ENCODE data around the gene AMZ2.
"Not testable (repeated sequence)": the region's sequence is repeated elsewhere in the genome, so short reads cannot be mapped to it uniquely, and the experiment has no call there.

AMZ2 gene

GRCh38 chr17:68220786-68221185 lies 27.1 kb upstream of the AMZ2 start:
- not testable (repeated sequence) for DNase-seq

DNA sequence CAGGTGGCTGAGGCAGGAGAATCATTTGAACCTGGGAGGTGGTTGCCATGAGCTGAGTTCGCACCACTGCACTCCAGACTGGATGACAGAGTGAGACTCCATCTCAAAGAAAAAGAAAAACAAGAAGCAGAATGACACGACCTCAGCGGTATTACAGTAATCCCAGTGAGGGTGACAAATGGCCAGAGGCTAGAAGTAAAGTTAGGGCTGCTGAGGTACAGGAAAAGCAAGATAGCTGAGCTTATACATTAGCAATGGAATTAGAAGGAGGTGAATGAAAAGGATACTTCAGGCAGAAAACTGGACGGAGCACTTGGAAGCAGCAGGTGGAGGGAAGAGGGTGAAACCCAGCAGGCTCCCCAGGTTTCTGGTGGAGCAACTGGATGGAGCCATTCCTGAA lies 26.1 kb upstream of the AMZ2 start:
- DNase-seq, result no peak

- DNase-seq, result peak in 1 of 2 donors; percentile 68
Measured at GRCh38 chr17:68222606-68223005, 25.2 kb upstream of the AMZ2 start.

DNA sequence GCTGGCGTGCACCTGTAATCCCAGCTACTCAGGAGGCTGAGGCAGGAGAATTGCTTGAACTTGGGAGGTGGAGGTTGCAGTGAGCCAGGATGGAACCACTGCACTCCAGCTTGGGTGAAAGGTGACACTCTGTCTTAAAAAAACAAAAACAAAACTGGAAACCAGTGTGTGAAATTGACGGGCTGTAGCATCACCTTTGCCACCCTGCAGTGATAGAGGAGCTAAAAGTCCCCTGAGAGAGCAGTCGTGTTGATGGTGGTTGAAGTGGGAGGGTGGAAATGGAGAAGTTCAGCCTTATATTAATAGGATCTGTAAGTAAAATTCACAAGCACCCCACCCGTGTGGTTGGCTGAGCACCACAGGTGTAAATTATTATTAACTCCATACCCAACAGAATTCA lies 22.8 kb upstream of the AMZ2 start:
- DNase-seq, result not testable (repeated sequence)

DNA sequence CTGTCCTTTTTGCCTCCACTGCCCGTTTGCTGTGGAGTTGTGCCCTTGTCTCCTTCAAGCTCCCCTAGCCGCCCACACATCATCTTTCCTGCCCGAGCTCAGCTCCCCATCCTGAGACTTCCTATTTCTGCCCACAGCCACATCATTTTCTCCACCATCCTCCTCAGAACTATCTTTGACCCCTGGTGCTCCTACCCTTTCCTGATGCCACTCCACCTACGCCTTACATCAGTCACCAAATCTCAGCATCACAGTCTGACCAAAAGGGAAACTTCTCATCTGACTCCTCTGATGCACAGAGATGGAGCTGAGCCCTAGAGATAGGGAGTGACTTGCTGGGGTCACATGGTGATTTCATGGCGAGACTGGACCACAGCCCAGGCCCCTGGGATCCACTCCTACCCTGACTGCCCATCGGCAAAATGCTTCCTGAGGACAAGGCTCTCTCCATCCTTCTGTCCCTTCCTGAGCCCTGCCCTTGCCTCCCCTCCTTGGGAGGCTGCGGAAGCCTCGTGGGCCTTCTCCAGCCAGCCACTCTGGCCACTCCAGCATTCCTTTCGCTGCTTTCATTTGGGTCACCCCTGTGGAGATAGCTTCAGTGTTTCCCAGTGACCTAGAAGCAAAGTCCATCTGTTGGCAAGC lies 19.7 kb upstream of the AMZ2 start:
- peak; percentile 83 to 88 for DNase-seq

DNA sequence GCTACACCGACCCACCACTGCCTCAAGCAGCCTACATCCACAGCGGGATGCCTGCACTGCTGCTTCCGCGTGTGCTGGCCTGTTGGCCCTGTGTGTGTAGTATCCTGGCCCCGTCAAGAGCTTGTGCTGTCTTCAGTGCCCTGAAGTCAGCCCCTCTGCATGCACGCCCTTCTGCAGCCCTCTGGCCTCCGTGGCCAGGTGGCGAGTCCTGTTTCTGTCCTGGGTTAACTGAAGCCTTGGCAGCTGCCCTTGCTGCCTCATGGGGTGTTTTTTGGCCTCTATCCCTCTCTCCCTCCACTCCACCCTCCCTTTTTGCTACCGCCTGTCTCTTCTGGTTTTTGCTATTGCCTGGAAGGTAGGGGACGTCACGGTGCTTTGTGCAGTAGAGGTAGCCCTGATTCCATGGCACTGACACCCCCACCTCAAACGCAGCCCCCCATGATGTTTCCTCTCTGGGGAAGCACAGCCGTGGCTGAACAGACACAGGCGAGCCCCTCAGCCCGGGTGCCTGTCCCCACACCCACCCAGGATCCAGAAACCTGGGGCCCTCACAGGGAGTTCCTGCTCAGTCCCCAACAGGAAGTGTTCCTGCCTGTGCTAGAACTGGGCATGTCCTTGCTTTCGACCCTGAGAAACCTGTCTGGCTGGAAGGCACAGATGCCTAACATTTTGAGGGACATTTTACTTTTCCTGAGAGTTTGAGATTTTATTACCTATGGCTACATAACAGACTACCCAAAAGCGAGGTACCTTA lies 18.8 kb upstream of the AMZ2 start:
- DNase-seq, result no peak

DNA sequence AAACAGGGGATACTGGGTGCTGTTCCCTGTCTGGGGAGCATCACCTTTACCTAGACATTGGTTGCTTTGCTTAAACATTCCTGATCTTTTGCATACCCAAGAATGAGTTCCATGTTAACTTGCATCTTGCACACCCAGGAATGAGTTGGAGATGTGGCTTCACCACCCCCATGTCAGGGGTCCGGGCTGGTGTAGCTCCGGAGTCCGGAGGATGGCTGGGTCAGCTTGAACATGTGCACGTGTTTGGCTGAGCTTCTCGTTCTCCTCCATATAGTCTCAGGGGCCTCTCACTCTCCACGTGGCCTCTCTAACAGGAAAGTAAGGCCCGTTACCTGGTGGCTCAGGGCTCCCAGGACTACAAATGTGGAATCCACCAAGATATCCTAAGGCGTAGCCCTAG lies 18.2 kb upstream of the AMZ2 start:
- DNase-seq, result no peak

GRCh38 chr17:68231131-68231530 lies 16.7 kb upstream of the AMZ2 start:
- DNase-seq, result not testable (repeated sequence)

DNA sequence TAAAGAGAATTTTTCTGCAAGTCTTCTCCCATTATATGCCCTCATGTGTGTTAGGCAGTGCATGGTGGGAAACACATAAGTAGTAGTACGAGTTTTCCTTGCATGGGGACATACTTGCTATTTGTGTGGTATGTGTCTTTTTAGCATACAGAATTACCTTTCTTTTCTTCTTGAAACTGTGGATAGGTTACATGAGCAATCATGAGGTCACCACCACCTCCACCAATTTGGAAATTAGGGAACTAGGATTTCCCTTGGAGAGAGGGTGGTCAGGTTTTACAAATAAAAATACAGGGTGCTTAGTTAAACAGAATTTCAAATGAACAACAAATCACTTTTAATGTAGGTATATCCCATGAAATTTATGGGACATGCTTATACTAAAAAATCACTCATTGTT lies 16.3 kb upstream of the AMZ2 start:
- DNase-seq, result peak in 1 of 2 donors; percentile 48

- peak; percentile 61 to 84 for DNase-seq
Measured at GRCh38 chr17:68232741-68233140, 15.1 kb upstream of the AMZ2 start.

DNA sequence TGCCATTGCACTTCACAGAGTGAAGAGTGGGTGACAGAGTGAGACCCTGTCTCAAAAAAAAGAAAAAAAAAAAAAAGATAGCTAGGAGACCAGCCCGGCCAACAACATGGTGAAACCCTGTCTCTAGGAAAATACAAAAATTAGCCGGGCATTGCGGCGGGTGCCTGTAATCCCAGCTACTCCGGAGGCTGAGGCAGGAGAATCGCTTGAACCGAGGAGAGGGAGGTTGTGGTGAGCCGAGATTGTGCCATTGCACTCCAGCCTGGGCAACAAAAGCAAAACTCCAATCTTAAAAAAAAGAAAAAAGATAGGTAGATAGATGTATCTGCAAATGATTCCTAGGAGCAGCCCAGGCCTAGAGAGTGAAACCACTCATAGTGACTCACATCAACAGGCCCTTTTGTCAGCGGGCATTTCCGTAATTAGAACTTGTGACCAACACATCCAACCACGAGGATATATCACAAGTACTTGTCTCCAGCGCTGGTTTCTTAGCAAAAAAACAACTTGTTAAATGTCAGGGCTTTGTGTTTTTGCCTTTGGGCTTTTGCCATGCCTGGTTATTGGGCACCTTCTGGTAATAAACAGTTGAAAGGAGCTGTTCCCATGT lies 13.0 kb upstream of the AMZ2 start:
- peak; percentile 92 to 95 for DNase-seq

GRCh38 chr17:68235336-68235791 lies 12.5 kb upstream of the AMZ2 start:
- DNase-seq, result not testable (repeated sequence)

DNA sequence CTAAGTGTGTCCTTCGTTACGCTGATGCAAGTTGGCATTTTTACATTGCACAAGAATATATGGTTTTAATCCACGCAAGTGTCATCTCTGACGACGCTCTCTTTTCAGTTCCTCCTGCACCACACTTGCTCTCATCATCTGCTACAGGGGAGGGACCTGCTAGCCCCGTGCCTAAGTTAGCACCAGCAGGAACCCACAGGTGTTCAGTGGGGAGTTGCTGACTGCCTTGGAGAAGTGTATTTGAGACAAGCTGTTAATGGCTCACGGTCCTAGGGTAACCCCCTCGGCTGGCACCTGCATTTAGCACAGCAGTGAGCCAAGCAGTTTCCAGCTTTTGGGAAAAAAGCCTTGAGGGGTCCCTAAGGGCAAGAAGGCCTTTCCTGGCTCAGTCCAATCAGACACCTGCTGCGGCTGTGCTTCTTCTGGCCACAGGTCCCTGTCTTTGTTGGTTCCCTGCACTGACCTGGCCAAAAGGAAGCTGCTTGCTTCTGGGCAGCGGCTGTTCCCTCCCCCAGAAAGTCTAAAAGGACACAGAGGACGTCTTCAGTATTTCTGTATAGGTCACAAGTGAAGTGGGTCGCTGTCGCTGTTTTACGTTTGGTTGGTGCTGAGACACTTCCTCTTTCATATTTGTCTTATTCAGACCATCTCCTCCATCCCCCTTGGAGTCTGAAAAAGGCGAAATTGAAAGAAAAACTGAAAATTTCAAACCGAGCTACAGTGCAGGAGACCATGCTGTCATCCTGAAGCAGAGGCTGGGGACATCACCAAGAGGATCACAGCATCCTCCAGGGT lies 10.3 kb upstream of the AMZ2 start:
- peak; percentile 93 for DNase-seq

GRCh38 chr17:68238164-68238870 lies 9.5 kb upstream of the AMZ2 start:
- no peak for DNase-seq

DNA sequence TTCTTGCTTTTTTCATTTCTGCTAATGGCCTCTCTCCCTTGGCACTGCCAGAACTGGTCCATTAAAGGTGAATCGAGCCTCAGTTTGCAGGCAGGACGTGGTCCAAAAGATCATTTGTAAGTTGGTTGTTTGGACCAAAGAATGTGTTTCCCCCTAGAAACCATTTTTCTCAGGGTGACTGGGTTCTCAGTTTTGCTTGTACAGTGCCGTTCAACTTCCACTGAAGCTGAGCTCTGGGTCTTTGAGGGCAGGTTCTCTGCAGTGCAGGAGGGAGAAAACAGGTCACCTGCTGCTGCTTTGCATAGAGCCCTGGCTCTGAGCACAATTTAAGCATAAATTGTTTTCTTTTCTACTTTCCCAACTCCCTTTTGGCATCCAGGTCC lies 9.0 kb upstream of the AMZ2 start:
- no peak for DNase-seq

DNA sequence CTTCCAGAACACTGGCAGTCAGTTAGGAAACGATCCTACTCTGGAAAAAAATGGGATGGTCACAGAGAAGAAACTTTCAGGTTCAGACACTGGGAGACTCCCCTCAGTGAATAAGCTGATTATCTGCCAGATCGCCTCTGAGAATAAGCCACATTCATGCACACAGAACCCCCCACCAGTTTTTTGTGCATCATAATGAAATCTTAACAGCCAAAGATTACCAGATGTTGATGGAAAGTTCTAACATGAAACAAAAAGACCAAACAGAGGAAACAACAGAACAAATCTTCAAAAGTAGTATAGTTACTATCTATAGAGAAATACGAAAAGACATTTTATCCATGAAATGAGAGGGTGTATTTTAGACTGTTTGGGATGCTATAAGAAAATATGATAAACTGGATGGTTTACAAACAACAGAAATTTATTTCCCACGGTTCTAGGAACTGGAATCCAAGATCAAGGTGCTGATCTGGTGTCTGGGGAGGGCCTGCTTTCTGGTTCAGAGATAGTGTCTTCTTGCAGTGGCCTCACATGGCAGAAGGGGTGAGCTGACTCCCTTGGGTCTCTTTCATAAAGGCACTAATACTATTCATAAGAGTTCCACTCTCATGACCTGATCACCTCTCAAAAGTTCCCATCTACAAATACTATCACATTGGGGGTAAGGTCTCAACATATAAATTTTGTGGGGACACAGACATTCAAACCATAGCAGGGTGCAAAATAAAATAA lies 8.0 kb upstream of the AMZ2 start:
- no peak for DNase-seq

- DNase-seq, result no peak
Measured at GRCh38 chr17:68246271-68247028, 1.4 kb upstream of the AMZ2 start.

- DNase-seq, result peak; percentile 27 to 49
Measured at GRCh38 chr17:68248199-68248825, 469 bp downstream of the AMZ2 start.

GRCh38 chr17:68248891-68249290 lies 1.0 kb downstream of the AMZ2 start:
- peak; percentile 42 to 55 for DNase-seq

DNA sequence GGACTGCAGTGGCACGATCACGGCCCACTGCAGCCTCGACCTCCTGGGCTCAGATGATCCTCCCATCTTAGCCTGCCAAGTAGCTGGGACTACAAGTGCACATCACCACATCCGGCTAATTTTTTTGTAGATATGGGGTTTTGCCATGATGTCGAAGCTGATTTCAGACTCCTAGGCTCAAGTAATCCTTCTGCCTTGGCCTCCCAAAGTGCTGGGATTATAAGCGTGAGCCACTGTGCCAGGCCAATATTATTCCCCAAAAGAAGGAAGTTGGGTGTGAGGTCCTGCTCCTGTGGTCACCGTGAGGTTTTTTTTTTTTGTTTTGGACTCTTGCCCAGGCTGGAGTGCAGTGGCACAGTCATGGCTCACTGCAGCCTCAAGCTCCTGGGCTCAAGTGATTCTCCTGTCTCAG lies 1.5 kb downstream of the AMZ2 start:
- peak; percentile 59 to 71 for DNase-seq
